ENCODE results near the gene NGF.

NGF gene

DNA sequence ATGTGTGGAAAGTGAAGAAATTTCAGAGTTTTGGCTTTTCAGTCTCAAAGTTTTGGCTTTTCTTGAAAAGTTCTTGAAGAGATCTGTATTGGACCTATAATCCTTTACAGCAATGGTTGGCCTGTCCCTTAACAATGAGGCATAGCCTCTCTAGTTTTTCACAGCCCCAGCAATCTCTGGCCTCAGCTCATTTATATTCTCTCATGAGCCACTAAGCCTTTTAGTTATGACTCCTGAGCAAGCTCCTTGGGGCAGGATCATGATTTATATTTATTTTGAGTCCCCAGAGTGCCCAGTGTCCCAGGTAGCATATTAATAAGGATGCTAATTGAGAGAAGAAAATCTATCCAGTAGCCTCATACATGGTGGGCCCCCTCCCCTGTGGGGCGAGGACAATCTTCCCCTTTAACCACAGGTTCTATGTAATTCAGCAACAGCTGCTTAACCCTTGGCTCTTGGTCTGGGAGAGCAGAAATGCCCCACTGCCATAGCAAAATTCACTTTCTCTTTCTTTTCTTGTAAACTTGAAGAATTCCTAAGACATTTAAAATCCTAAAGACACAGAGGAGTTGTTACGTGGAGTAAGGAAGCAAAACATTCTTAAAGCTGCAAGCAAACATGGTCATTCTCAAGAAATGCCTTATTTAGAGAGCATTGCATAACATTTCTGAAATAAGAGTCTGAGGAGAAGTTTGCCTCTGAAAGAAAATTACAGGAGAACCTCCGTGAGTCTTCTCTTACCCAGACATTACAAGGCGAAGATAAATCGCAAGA lies 6.3 kb downstream of the NGF start:
- TF ChIP-seq, protein P1, sequence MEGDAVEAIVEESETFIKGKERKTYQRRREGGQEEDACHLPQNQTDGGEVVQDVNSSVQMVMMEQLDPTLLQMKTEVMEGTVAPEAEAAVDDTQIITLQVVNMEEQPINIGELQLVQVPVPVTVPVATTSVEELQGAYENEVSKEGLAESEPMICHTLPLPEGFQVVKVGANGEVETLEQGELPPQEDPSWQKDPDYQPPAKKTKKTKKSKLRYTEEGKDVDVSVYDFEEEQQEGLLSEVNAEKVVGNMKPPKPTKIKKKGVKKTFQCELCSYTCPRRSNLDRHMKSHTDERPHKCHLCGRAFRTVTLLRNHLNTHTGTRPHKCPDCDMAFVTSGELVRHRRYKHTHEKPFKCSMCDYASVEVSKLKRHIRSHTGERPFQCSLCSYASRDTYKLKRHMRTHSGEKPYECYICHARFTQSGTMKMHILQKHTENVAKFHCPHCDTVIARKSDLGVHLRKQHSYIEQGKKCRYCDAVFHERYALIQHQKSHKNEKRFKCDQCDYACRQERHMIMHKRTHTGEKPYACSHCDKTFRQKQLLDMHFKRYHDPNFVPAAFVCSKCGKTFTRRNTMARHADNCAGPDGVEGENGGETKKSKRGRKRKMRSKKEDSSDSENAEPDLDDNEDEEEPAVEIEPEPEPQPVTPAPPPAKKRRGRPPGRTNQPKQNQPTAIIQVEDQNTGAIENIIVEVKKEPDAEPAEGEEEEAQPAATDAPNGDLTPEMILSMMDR (IDR thresholded peaks at IDR 0.05): no peak

DNA sequence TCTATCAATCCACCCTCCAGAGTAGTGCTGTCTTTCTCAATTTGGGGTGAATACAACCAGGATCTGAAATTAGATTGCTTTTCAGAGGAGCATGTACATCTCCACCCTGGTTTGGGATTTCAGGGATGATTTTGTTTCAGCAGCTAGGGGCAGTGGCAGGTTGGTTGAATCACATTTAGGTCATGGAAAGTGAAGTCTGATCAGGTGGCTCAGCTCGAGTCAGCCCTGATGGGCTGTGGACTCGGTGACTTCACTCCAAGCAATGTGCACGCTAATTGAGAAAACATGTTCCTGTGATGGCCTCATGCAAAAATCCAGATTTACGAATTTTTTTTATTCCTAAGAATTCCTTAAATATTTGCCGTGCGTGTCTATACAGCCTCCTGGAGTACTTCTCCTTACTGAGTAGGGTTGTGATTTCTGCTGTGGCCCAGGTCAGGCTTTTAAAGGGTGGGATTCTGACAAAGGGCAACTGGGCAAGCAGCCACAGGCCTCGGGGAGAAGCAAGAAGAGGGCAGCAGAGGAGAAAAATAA lies 7.5 kb downstream of the NGF start:
- TF ChIP-seq, protein P1 (IDR thresholded peaks at IDR 0.05): no peak

DNA sequence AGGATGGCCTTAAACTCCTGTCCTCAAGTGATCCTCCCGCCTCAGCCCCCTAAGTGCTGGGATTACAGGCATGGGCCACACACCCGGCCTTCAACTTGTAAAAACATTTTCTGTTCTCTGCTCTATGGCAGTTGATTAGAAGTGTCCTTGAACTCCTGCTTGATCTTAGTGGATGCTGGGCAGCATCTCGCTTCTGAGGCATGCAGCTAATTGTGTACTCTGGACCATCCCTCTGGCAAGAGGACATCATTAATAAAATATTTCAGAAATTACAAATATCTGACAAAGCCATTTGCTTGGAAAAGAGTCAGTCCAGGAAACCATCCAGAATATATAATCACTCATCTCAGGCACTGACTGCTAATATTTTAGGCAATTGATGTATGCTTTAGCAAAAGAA lies 8.1 kb downstream of the NGF start:
- TF ChIP-seq, protein P1 (IDR thresholded peaks at IDR 0.05): no peak

DNA sequence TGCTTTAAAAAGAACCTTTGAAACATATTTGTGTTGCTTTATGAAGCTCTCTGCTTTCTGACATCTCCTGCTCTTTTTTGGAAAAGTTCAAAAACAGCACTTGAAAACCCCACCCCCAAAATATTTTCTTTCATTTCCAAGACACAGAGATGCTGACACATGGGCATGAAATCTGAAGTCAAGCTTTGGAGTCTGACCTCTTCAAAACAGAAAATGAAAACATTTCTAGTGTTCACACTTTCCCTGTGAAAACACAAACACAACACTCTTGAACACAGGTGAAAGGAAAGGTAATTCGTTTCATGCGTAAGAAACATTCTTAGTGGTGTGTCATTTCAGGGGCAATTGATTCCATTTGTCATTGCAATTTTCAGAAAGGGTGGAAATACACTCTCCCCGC lies 10.8 kb downstream of the NGF start:
- TF ChIP-seq, protein P1 (IDR thresholded peaks at IDR 0.05): no peak

DNA sequence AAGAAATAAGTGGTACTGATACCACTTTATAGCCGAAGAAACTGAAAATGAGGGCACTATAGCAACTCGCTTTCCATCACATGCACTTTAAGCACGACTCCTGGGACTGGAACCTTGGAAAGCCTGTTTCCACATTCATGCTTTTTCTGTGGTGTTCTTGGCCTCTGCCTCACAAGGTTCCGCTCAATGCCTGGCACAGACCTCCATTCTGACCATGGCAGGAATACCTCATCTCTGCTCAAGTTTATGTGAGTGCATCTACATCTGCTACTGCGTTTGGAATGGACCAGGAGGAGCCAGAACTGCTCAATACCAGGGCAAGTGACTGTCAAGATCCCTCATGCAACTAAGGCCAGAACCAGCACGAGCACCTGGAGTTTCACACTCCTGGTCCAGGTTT lies 11.6 kb downstream of the NGF start:
- TF ChIP-seq, protein P1 (IDR thresholded peaks at IDR 0.05): no peak

DNA sequence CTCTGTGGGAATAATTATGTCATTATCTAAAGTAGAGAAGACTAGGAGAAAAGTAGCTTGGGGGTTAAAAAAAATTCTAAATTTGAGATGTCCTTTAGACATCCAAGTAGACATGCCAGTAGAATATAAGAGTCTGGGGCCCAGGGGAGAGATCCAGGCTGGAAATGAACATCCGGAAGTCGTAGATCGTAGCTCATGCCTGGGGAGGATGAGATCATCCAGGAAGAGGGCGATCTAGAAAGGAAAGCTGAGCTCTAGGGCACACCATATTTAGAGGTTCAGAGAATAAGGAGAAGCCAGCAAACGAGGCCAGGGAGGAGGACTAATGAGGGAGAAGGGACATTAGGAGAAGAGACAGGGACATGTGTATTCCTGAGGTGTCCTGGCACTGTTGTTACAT lies 12.2 kb downstream of the NGF start:
- TF ChIP-seq, protein P1 (IDR thresholded peaks at IDR 0.05): no peak

DNA sequence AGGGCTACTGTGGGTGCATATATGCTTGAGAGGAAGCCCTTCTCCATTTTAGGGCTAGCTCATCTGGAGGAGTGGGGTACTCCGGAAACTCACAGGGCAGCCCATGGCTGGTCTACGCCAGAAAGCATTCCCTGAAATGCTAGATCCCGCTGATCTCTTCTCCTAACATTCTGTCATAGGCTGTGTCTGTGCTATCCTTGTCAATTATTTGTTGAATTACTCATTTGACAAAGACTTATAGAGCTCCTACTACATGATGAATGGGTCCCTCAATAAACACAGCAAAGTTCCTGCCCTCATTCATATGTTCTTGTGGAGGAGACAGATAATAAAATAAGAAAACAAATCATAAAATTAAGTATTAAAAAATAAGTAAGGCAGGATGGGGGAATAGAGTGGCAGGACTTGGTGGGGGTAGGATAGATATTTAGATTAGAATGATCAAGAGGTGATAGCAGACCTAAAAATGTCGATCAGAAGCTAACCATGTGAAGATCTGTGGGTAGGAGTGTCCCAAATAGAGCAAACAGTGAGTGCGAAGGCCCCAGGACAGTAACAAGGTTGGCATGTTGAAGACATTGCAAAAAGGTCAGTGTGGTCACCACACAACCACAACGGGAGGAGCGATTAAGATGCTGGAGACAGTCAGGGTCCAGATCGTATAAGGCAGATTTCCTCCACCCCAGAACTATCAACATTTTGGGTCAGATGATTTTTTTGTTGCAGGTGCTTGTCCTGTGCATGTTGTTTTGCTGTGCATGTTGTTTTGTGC lies 13.2 kb downstream of the NGF start:
- TF ChIP-seq, protein P1 (IDR thresholded peaks at IDR 0.05): no peak
